SK-N-SH treated with all-trans-retinoic acid at 6 μM for 48 hours (cell line): ENCODE data around the gene AMPH.

Experiments used
- ISL1 ChIP-seq: fragments of 250-450 bp; sonication (Bioruptor Pico); IDR thresholded peaks from 2 replicates; pipeline ENCODE4 v2.1.2; 2022; ENCODE audit warnings: mild to moderate bottlenecking, moderate library complexity
- RARB ChIP-seq: fragments of 250-450 bp; sonication (Bioruptor Pico); IDR thresholded peaks from 2 replicates; pipeline ENCODE4 v1.8.0; 2021; ENCODE audit warnings: mild to moderate bottlenecking, moderate library complexity
- ZFP30 ChIP-seq: fragments of 450-650 bp; formaldehyde crosslinking; IDR thresholded peaks from 2 replicates; pipeline ENCODE4 v1.5.0; 2022; ENCODE audit warnings: mild to moderate bottlenecking, moderate library complexity
- TF ChIP-seq, protein P1 (sequence below): fragments of 250-450 bp; sonication (Bioruptor Pico); IDR thresholded peaks from 2 replicates; pipeline ENCODE4 v1.5.1; 2020; ENCODE audit warnings: low read depth, mild to moderate bottlenecking, moderate library complexity

- no peak for TF ChIP-seq ZFP30 (CRISPR knock-in tag)
- TF ChIP-seq RARB (CRISPR knock-in tag) = no peak
- TF ChIP-seq, protein P1, sequence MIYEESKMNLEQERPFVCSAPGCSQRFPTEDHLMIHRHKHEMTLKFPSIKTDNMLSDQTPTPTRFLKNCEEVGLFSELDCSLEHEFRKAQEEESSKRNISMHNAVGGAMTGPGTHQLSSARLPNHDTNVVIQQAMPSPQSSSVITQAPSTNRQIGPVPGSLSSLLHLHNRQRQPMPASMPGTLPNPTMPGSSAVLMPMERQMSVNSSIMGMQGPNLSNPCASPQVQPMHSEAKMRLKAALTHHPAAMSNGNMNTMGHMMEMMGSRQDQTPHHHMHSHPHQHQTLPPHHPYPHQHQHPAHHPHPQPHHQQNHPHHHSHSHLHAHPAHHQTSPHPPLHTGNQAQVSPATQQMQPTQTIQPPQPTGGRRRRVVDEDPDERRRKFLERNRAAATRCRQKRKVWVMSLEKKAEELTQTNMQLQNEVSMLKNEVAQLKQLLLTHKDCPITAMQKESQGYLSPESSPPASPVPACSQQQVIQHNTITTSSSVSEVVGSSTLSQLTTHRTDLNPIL = no peak
- TF ChIP-seq ISL1 = no peak
Observed at GRCh38 chr7:38520741-38521140, 110.4 kb downstream of the AMPH start.
